Iris pigment epithelial cell (primary cell): Measurements from ENCODE around the gene THBS1.
A peak's percentile ranks its signal among the peaks of the same experiment; 100 is the strongest.

Experiments
- DNase-seq: peaks from one replicate; pipeline ENCODE4 v3.0.0-alpha.2; 2011; ENCODE audit warnings: low read depth

Gene THBS1

GRCh38 chr15:39580485-39581241, at the start of gene THBS1:
TSS of gene THBS1 (plus strand) at chr15:39581079. CDS start at chr15:39581858, 779 bp downstream.
- DNase-seq: peak; percentile 92

GRCh38 chr15:39534996-39535395, 45.9 kb upstream of the THBS1 start:
- no peak for DNase-seq

GRCh38 chr15:39535466-39535865, 45.4 kb upstream of the THBS1 start:
- no peak for DNase-seq

GRCh38 chr15:39538936-39539335, 41.9 kb upstream of the THBS1 start:
- no peak for DNase-seq

GRCh38 chr15:39539466-39539865, 41.4 kb upstream of the THBS1 start:
- no peak for DNase-seq

GRCh38 chr15:39539973-39540558, 40.8 kb upstream of the THBS1 start:
- DNase-seq: no peak

GRCh38 chr15:39542385-39543065, 38.4 kb upstream of the THBS1 start:
- no peak for DNase-seq

GRCh38 chr15:39543651-39544050, 37.2 kb upstream of the THBS1 start:
- no peak for DNase-seq

- DNase-seq: no peak
These were observed 34.0 kb upstream of the THBS1 start for GRCh38 chr15:39546842-39547241.

GRCh38 chr15:39548561-39548960, 32.3 kb upstream of the THBS1 start:
- no peak for DNase-seq

GRCh38 chr15:39549912-39550311, 31.0 kb upstream of the THBS1 start:
- DNase-seq: no peak

- DNase-seq: no peak
These were observed 29.4 kb upstream of the THBS1 start for GRCh38 chr15:39551476-39551875.

- DNase-seq: no peak
These were observed 28.3 kb upstream of the THBS1 start for GRCh38 chr15:39552556-39552955.

GRCh38 chr15:39553947-39554693, 26.8 kb upstream of the THBS1 start:
- DNase-seq: no peak

GRCh38 chr15:39554746-39555387, 26.0 kb upstream of the THBS1 start:
- DNase-seq: no peak

- no peak for DNase-seq
These were observed 25.0 kb upstream of the THBS1 start for GRCh38 chr15:39555885-39556284.

- DNase-seq: no peak
These were observed 24.4 kb upstream of the THBS1 start for GRCh38 chr15:39556461-39556860.

- DNase-seq: no peak
These were observed 22.5 kb upstream of the THBS1 start for GRCh38 chr15:39558421-39558820.

GRCh38 chr15:39564972-39565665, 15.8 kb upstream of the THBS1 start:
- DNase-seq: no peak

- no peak for DNase-seq
These were observed 15.0 kb upstream of the THBS1 start for GRCh38 chr15:39565851-39566250.

GRCh38 chr15:39573287-39573686, 7.6 kb upstream of the THBS1 start:
- DNase-seq: no peak
